H1 (cell line): Measurements from ENCODE around the gene EIF4E3. TPM values are rescaled to one million over a fixed set of nuclear protein-coding genes. Genes with fewer than 3 reads are reported as not detected.

Source experiments
- CTCF ChIA-PET: fragments of 300-600 bp; sonication (Branson Sonifier 250); formaldehyde crosslinking; loops from one replicate; lab custom pipeline; 2021; ENCODE audit not compliant: partially characterized antibody; lab: Charles Lee
- POLR2A ChIA-PET: fragments of 300-600 bp; sonication (Branson Sonifier 250); formaldehyde crosslinking; loops from one replicate; lab custom pipeline; 2021; ENCODE audit warnings: inconsistent platforms; ENCODE audit not compliant: partially characterized antibody; lab: Charles Lee
- DNase-seq, 2 experiments: peaks; one replicate each; pipeline versions ENCODE4 v3.0.0 to v3.0.0-alpha.2; 2010 to 2022; ENCODE audit warnings: low spot score in 2 of 2, low read depth in 1 of 2, mixed read lengths in 1 of 2
- FAIRE-seq: peaks from 2 replicates; lab custom pipeline; 2011; peaks lifted over from hg19 to GRCh38; lab: Jason Lieb, UNC
- H2AFZ ChIP-seq: 2 replicates; pipeline ENCODE4 v1.8.1; 2012; ENCODE audit warnings: low read length, inconsistent platforms
- H2AK5ac ChIP-seq: 2 replicates; pipeline ENCODE4 v1.6.1; 2013; ENCODE audit warnings: low read depth, low read length
- H2BK120ac ChIP-seq: replicated peaks from 2 replicates; pipeline ENCODE3; 2013; ENCODE audit warnings: low read depth, low read length, inconsistent platforms
- H2BK12ac ChIP-seq: 2 replicates; pipeline ENCODE4 v1.6.1; 2013; ENCODE audit warnings: low read depth, low read length
- H2BK15ac ChIP-seq: 2 replicates; pipeline ENCODE4 v1.6.1; 2013; ENCODE audit warnings: low read length
- H2BK20ac ChIP-seq: 2 replicates; pipeline ENCODE4 v1.6.1; 2013; ENCODE audit warnings: low read length
- H2BK5ac ChIP-seq: 2 replicates; pipeline ENCODE4 v1.6.1; 2013; ENCODE audit warnings: low read depth, low read length
- H3K14ac ChIP-seq: 2 replicates; pipeline ENCODE4 v1.6.1; 2013; ENCODE audit warnings: inconsistent platforms; ENCODE audit not compliant: insufficient read length
- H3K18ac ChIP-seq: 2 replicates; pipeline ENCODE4 v1.6.1; 2013; ENCODE audit warnings: low read length; ENCODE audit errors: extremely low read depth
- H3K23ac ChIP-seq: 2 replicates; pipeline ENCODE4 v1.6.1; 2013; ENCODE audit warnings: inconsistent platforms; ENCODE audit not compliant: insufficient read length
- H3K23me2 ChIP-seq: 2 replicates; pipeline ENCODE4 v1.6.1; 2013; ENCODE audit warnings: low read depth, low read length
- H3K27ac ChIP-seq: 2 replicates; pipeline ENCODE4 v1.6.1; 2011; ENCODE audit warnings: low read depth, low read length, inconsistent platforms
- H3K27me3 ChIP-seq, 4 experiments: replicated peaks in 1 of 4; 1 replicate in 1 of 4; 2 replicates in 3 of 4; pipeline versions ENCODE4 v1.6.1 to v1.8.1; 2011 to 2013; ENCODE audit warnings: low read length in 3 of 4, mild to moderate bottlenecking in 3 of 4, inconsistent platforms in 2 of 4, mixed read lengths in 2 of 4, moderate library complexity in 1 of 4; ENCODE audit not compliant: control insufficient read depth in 3 of 4, insufficient read depth in 3 of 4; ENCODE audit errors: extremely low read depth in 1 of 4
- H3K36me3 ChIP-seq, 4 experiments: 2 replicates each; pipeline versions ENCODE4 v1.6.1 to v1.8.1; 2011 to 2013; ENCODE audit warnings: mild to moderate bottlenecking in 4 of 4, low read length in 3 of 4, moderate library complexity in 2 of 4, control low read depth in 1 of 4, inconsistent platforms in 1 of 4; ENCODE audit not compliant: insufficient read depth in 4 of 4, control insufficient read depth in 2 of 4
- H3K4ac ChIP-seq: replicated peaks from 2 replicates; pipeline ENCODE3; 2013; ENCODE audit warnings: low read length, low read depth, mixed read lengths, inconsistent platforms; ENCODE audit not compliant: insufficient read length
- H3K4me1 ChIP-seq, 4 experiments: replicated peaks in 1 of 4; 1 replicate in 1 of 4; 2 replicates in 3 of 4; pipeline versions ENCODE4 v1.6.1 to v1.8.1; 2011 to 2013; ENCODE audit warnings: low read length in 3 of 4, inconsistent platforms in 2 of 4, mixed read lengths in 1 of 4; ENCODE audit not compliant: insufficient read depth in 4 of 4, control insufficient read depth in 3 of 4
- H3K4me2 ChIP-seq, 2 experiments: 2 replicates each; pipeline versions ENCODE4 v1.6.1 to v1.8.1; 2011 to 2013; ENCODE audit warnings: low read depth in 2 of 2, low read length in 2 of 2, control low read depth in 1 of 2, inconsistent platforms in 1 of 2, mild to moderate bottlenecking in 1 of 2; ENCODE audit not compliant: insufficient read depth in 1 of 2
- H3K4me3 ChIP-seq, 4 experiments: fragments of 200-600, 300-600 bp in 1 of 4; sonication (generic), shearing (Covaris generic), sonication (Bioruptor Twin) in 1 of 4; 2 replicates each; pipeline versions ENCODE4 v1.5.1 to v1.8.1; 2011 to 2016; ENCODE audit warnings: low read length in 4 of 4, low read depth in 3 of 4, control low read depth in 2 of 4, inconsistent platforms in 2 of 4, mild to moderate bottlenecking in 2 of 4, mixed read lengths in 1 of 4, moderate library complexity in 1 of 4; ENCODE audit not compliant: insufficient read depth in 2 of 4; ENCODE audit errors: extremely low read depth in 1 of 4
- H3K56ac ChIP-seq: replicated peaks from 2 replicates; pipeline ENCODE3; 2013; ENCODE audit warnings: low read depth, mild to moderate bottlenecking, mixed read lengths, low read length, inconsistent platforms; ENCODE audit not compliant: insufficient read length
- H3K79me1 ChIP-seq: 2 replicates; pipeline ENCODE4 v1.6.1; 2013; ENCODE audit warnings: low read depth, low read length, control low read depth
- H3K79me2 ChIP-seq, 2 experiments: 2 replicates each; pipeline versions ENCODE4 v1.6.1 to v1.8.1; 2012 to 2013; ENCODE audit warnings: low read length in 2 of 2, mild to moderate bottlenecking in 2 of 2, inconsistent platforms in 1 of 2; ENCODE audit not compliant: insufficient read depth in 2 of 2, control insufficient read depth in 1 of 2
- H3K9ac ChIP-seq, 4 experiments: replicated peaks in 1 of 4; 1 replicate in 1 of 4; 2 replicates in 3 of 4; pipeline versions ENCODE4 v1.6.1 to v1.8.1; 2011 to 2013; ENCODE audit warnings: low read depth in 3 of 4, low read length in 3 of 4, control low read depth in 2 of 4, mild to moderate bottlenecking in 2 of 4, moderate library complexity in 2 of 4, inconsistent platforms in 1 of 4; ENCODE audit errors: extremely low read depth in 1 of 4
- H3K9me3 ChIP-seq, 2 experiments: 2 replicates each; pipeline versions ENCODE4 v1.6.1 to v1.8.1; 2012 to 2013; ENCODE audit warnings: mild to moderate bottlenecking in 2 of 2, moderate library complexity in 2 of 2, control low read depth in 1 of 2, inconsistent platforms in 1 of 2, low read depth in 1 of 2, low read length in 1 of 2, mixed read lengths in 1 of 2; ENCODE audit not compliant: insufficient read depth in 2 of 2
- H4K20me1 ChIP-seq, 2 experiments: replicated peaks in 1 of 2; 2 replicates each; pipeline versions ENCODE3 to v1.8.1; 2011 to 2013; ENCODE audit warnings: inconsistent platforms in 2 of 2, low read length in 2 of 2, mild to moderate bottlenecking in 1 of 2; ENCODE audit not compliant: insufficient read depth in 2 of 2, control insufficient read depth in 1 of 2
- H4K5ac ChIP-seq: 2 replicates; pipeline ENCODE4 v1.6.1; 2013; ENCODE audit warnings: low read length, low read depth, mixed read lengths, inconsistent platforms; ENCODE audit not compliant: insufficient read length
- H4K8ac ChIP-seq: 2 replicates; pipeline ENCODE4 v1.8.0; 2013; ENCODE audit warnings: mild to moderate bottlenecking, moderate library complexity, low read length, inconsistent platforms; ENCODE audit not compliant: insufficient read depth; ENCODE audit errors: extremely low read depth
- H4K91ac ChIP-seq: replicated peaks from 2 replicates; pipeline ENCODE3; 2013; ENCODE audit warnings: low read length, mixed read lengths, inconsistent platforms; ENCODE audit not compliant: insufficient read length
- BCL11A ChIP-seq, 2 experiments: IDR thresholded peaks; one replicate each; pipeline ENCODE4 v1.6.1; 2011; ENCODE audit warnings: low read depth in 2 of 2, low read length in 2 of 2, mild to moderate bottlenecking in 2 of 2
- GABPA ChIP-seq: IDR thresholded peaks from 2 replicates; pipeline ENCODE4 v1.6.1; 2011; ENCODE audit warnings: mild to moderate bottlenecking, low read length, moderate library complexity, borderline replicate concordance; ENCODE audit not compliant: insufficient read depth
- HDAC2 ChIP-seq, 2 experiments: fragments of 300-600 bp in 1 of 2; sonication (generic) in 1 of 2; IDR thresholded peaks; 2 replicates each; pipeline ENCODE4 v1.6.1; 2011 to 2012; ENCODE audit warnings: low read depth in 2 of 2, low read length in 2 of 2, mild to moderate bottlenecking in 2 of 2, moderate library complexity in 2 of 2, borderline replicate concordance in 1 of 2, inconsistent platforms in 1 of 2
- JUN ChIP-seq: IDR thresholded peaks from 2 replicates; pipeline ENCODE4 v1.6.1; 2011; ENCODE audit warnings: low read depth, mild to moderate bottlenecking, improper control_type of control experiment, low read length
- KDM1A ChIP-seq: fragments of 200-600, 300-600 bp; sonication (generic); IDR thresholded peaks from 2 replicates; pipeline ENCODE4 v1.7.1; 2016; ENCODE audit warnings: mild to moderate bottlenecking, low read length, borderline replicate concordance
- KDM4A ChIP-seq: IDR thresholded peaks from one replicate; pipeline ENCODE4 v1.7.1; 2012; ENCODE audit warnings: low read depth, mild to moderate bottlenecking, moderate library complexity, low read length, inconsistent platforms; ENCODE audit not compliant: severe bottlenecking
- SRF ChIP-seq: IDR thresholded peaks from 2 replicates; pipeline ENCODE4 v1.6.1; 2011; ENCODE audit warnings: mild to moderate bottlenecking, low read depth, low read length, moderate library complexity
- TAF7 ChIP-seq: optimal IDR thresholded peaks from 2 replicates; pipeline ENCODE3; 2011; ENCODE audit warnings: low read depth, mild to moderate bottlenecking, inconsistent platforms, low read length, moderate library complexity, borderline replicate concordance
- TCF12 ChIP-seq: IDR thresholded peaks from 2 replicates; pipeline ENCODE4 v1.6.1; 2011; ENCODE audit warnings: low read depth, mild to moderate bottlenecking, low read length
- WGBS, 2 experiments: shearing (Covaris generic) in 1 of 2; methylation state at CpG; one replicate each; pipeline versions ENCODE4 v1.1.6 to v1.1.7; 2013 to 2015; ENCODE audit warnings: low lambda C conversion rate in 2 of 2, mixed read lengths in 2 of 2, inconsistent platforms in 1 of 2, low coverage in 1 of 2, missing lambda C conversion rate in 1 of 2; ENCODE audit not compliant: insufficient replicate concordance in 2 of 2, insufficient coverage in 1 of 2, insufficient read length in 1 of 2; ENCODE audit errors: extremely low coverage in 1 of 2, missing lambda C conversion rate in 1 of 2; 5-methylcytosine and 5-hydroxymethylcytosine counted together
- polyA plus RNA-seq, 7 experiments: library from polyadenylated mRNA; depleted of rRNA in 3 of 7; stranded (reverse) in 5 of 7; unstranded in 2 of 7; fragments of >200 nt in 5 of 7; fragments of 200-250 nt in 2 of 7; gene quantifications; 1 replicate in 5 of 7; 2 replicates in 1 of 7; 4 replicates in 1 of 7; pipeline versions ENCODE4 v1.2.1 to v1.2.3, GENCODE V29; 2011 to 2013; ENCODE audit warnings: missing spikeins in 2 of 7, mixed read lengths in 2 of 7
- total RNA-seq: library from RNA; stranded (reverse); fragmentation: NEBNext Ultra II Directional; extraction: Animal tissue kit (Norgen Biotek cat#: 25700); gene quantifications from 2 replicates; pipeline ENCODE4 v1.2.1, GENCODE V29; 2021

EIF4E3 gene
- total and polyA plus RNA-seq, 2 of the 8 experiments (the other 6 are each of a cell fraction or from before 2014, with no cell fraction given) = 5.2 to 17.0 TPM

- Histone ChIP-seq H2BK5ac (no peak overlapping the region), H3K27me3 (no peaks in the 10 kb centered on the region), H3K23me2 (no peaks in the 10 kb centered on the region)
Measured at GRCh38 chr3:71655061-71655460, 70.1 kb downstream of the EIF4E3 start.

More at GRCh38 chr3:71655061-71655460, 70.1 kb downstream of the EIF4E3 start:
- Histone ChIP-seq H3K4me1 (peaks cover 0 to 30% (median 11%) of the 10 kb centered on the region in 4 experiments; a peak in 5 of 7 replicates), H2AFZ (no peak overlapping the region), H2AK5ac (no peak overlapping the region), H3K18ac (no peak overlapping the region), H3K79me2 (no peaks in the 10 kb centered on the region), H2BK12ac (no peak overlapping the region), H4K5ac (no peak overlapping the region), H3K79me1 (no peaks in the 10 kb centered on the region), H3K4me3 (no peak overlapping the region), H2BK20ac (peak overlapping the region; percentile 25; the same call in 1 of the 2 replicates), H3K36me3 (no peaks in the 10 kb centered on the region), H3K27ac (no peak overlapping the region), H3K9ac (no peak overlapping the region), H4K8ac (no peak overlapping the region), H2BK15ac (no peak overlapping the region), H3K56ac (no peak overlapping the region), H4K20me1 (no peaks in the 10 kb centered on the region), H3K14ac (no peak overlapping the region), H3K9me3 (no peaks in the 10 kb centered on the region), H3K4me2 (no peak overlapping the region), H2BK120ac (no peak overlapping the region), H3K23ac (no peak overlapping the region), H3K4ac (no peak overlapping the region), H4K91ac (no peak overlapping the region)
- no peak for TF ChIP-seq TCF12
- no peak for TF ChIP-seq KDM1A
- no peak for TF ChIP-seq GABPA
- no peak for TF ChIP-seq KDM4A
- no peak for TF ChIP-seq BCL11A (IDR thresholded peaks at IDR 0.05; ENCODE audit: low read depth in 2 of 2, low read length in 2 of 2)
- TF ChIP-seq TAF7 = no peak
- TF ChIP-seq HDAC2 (IDR thresholded peaks at IDR 0.05; ENCODE audit: borderline replicate concordance in 1 of 2, low read depth in 2 of 2, low read length in 2 of 2) = no peak
- TF ChIP-seq SRF = no peak
- no peak for TF ChIP-seq JUN
- no peak for FAIRE-seq
- CTCF ChIA-PET = interaction anchor here (0.6 kb wide), 2 partner anchors 706 to 1729 kb away, joined by 3 read pairs; no protein-coding TSS in a partner anchor
- WGBS, 2 experiments = 91% methylated on average over 8 of the region's 8 CpGs; no CpG with 5 or more reads in 1 of the 2 experiments
- POLR2A ChIA-PET = no interaction called here
- DNase-seq = no peak
